Islet precursor cell (in vitro differentiated cells): Measurements from ENCODE around the gene NDUFB8.

ENCODE experiments used
- DNase-seq: peaks from one replicate; pipeline ENCODE4 v3.0.0-alpha.2; 2018

Gene NDUFB8

DNA sequence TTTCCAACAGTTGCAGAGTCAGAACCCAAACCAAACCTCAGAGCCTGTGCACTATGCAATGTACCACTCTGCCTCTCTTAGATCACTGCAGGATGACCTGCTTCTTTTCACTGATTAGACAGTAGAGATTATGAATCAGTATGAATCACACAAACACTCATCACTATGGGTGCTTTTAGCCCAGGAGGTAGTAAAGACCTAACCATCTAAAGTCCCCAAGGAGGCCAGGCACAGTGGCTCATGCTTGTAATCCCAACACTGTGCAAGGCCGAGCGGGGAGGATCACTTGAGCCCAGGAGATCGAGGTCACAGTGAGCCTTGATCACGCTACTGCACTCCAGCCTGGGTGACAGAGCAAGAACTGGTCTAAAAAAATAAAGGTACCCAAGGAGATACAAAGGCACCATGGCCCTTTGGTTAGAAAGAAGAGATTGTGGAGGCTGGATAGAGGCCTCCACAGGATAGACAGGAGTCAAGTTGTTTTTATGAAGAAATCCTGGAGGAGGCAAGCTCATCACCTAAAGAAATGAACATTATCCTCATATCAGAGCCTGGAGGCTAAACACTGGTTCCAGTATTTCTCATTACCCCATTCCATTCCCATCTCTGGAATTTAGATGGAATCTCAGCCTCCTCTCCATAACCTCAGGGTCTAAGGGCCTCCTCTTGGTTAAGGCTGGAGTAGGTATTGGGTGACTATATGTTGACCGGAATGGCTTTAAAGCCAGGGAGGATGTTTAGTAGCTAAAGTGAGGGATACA is 22.9 kb downstream of the NDUFB8 start:
- no peak for DNase-seq

GRCh38 chr10:100505164-100505563 is 24.5 kb downstream of the NDUFB8 start:
- no peak for DNase-seq

- no peak for DNase-seq
Observed at GRCh38 chr10:100504096-100504495, 25.6 kb downstream of the NDUFB8 start.

- DNase-seq = no peak
Observed at GRCh38 chr10:100502926-100503494, 26.7 kb downstream of the NDUFB8 start.

DNA sequence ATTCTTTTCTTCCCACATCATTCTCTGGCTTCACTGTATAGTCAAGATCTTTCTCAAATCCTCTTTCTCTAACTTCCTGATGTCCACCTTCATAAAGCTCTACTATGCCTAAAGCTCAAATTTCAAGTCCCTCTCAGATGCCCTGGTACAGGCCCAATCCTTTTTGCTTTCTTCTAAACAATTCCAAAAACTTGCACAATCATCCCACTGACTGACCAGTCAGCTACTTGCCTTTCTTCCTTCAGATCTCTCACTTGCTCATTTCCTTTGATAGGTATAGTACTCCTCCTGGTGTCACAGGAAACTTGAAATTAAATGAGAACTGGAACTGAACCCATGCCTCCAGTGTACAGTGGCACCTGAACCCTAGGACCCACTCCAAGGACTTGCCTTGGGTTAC is 28.2 kb downstream of the NDUFB8 start:
- DNase-seq = no peak

DNA sequence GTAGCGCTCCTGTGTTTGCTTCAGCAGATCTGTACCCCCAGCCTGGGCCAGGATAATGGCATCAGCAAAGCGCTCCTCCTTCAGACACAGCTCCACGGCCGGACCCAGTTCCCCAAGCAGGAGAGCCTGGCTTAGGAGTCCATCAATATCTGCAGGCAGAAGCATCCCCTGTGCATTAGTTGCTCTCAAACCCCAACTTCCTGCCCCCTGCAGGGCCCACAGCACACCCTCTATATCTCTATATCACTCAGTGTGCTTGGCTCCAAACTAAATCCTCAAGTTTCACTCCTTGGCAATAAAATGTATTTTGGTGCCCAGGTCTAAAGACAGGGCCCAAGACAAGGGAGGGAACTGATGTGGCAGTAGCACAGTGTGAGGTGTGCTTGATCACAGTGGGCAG is 31.6 kb downstream of the NDUFB8 start:
- DNase-seq = no peak

DNA sequence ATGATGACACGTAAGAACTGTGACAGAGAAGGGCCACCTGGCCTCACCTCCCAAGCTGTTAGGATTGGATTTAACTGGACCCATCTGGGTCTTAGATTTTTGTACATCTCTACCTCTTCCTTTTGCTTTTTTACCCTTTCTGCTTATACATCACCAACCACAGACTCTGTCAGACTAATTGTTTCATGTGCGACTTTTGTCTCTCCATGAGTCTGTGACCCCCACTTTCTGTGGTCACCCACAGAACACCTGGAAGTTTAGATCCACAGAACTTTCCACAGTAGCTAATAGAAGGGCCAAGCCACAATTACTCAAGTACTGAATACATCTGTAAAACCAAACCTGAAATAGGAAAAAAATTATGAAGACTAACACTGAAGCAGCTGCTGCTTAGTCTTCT is 33.1 kb downstream of the NDUFB8 start:
- no peak for DNase-seq

- no peak for DNase-seq
Observed at GRCh38 chr10:100490531-100490930, 39.1 kb downstream of the NDUFB8 start.

DNA sequence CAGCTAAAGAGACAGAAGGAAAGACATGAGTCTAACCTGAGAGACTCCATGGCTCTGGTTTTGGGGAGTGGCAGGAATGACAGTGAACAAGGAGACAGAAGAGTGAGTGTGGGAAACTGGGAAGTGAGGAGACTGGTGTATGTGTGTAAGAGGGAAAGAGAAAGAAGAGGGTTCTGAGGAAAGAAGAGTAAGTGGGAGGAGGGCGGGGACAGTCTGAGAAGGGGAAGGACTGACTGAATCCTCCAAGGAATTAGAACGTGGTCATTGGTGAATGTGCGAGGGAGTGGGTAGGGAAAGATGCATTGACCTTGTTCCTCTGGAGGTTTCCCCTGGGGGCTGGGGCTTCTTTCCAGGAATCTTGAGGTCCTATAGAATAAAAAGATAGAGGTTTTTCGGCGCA is 40.3 kb downstream of the NDUFB8 start:
- no peak for DNase-seq

GRCh38 chr10:100487529-100487928 is 42.1 kb downstream of the NDUFB8 start:
- DNase-seq = no peak

DNA sequence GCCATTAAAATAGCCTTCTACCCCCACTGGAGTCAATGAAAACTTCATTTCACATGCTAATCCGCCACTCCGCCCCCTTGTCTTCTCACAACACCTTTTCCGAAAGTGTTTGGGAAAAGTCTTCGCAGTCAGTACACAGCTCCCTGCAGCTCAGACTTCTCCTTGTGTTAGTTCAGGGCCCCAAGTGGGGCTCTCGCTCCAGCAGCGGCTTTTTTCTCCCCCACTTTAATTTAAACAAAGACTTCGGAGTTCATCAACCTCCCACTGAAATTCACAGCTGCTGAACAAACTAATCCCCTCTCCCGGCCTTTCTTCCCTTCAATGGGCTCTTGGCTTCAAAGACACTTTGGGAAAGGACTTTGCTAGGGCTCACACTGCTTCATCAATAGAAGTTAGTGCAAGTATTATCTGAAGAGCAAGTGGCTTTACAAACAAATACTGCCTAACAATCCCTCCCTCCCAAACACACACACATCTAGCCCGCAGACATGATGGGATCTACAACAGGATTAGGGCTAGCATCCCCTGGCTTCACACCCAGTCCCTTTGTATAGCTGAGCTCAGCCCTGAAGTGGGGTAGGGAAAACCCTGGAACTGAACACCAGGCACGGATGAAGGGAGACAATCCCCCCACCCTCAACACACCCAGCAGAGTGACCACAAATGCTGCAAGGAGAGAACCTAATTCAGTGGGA is 43.7 kb downstream of the NDUFB8 start:
- no peak for DNase-seq

- DNase-seq = no peak
Observed at GRCh38 chr10:100485366-100485765, 44.3 kb downstream of the NDUFB8 start.

GRCh38 chr10:100483876-100484666 is 45.6 kb downstream of the NDUFB8 start:
- no peak for DNase-seq

DNA sequence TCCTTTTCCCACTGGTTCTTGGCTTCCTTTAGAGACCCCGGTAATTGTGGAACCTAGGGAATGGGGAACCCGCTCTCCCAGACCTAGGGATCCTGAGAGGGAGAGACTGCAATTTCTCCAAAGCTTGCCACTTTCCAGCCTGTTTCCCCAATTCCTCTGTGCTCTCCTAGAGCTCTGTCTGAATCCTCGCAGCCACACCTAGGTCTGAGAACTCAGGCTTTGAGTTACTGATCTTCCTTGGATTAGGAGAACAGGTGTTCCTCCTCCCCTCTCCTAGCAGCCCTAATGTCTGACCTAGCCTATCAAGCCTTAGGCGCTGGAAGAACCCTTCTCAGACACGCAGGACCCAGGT is 46.9 kb downstream of the NDUFB8 start:
- DNase-seq = no peak

DNA sequence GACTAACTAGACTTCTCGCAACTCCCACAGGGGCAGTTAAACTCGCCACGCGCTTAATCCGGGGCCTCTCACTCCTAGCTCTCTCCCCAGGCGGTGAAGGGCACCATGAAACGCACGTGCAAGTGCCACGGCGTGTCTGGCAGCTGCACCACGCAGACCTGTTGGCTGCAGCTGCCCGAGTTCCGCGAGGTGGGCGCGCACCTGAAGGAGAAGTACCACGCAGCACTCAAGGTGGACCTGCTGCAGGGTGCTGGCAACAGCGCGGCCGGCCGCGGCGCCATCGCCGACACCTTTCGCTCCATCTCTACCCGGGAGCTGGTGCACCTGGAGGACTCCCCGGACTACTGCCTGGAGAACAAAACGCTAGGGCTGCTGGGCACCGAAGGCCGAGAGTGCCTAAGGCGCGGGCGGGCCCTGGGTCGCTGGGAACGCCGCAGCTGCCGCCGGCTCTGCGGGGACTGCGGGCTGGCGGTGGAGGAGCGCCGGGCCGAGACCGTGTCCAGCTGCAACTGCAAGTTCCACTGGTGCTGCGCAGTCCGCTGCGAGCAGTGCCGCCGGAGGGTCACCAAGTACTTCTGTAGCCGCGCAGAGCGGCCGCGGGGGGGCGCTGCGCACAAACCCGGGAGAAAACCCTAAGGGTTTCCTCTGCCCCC is 47.4 kb downstream of the NDUFB8 start:
- peak; percentile 86 for DNase-seq

GRCh38 chr10:100481462-100482081 is 48.1 kb downstream of the NDUFB8 start:
- peak; percentile 87 for DNase-seq

DNA sequence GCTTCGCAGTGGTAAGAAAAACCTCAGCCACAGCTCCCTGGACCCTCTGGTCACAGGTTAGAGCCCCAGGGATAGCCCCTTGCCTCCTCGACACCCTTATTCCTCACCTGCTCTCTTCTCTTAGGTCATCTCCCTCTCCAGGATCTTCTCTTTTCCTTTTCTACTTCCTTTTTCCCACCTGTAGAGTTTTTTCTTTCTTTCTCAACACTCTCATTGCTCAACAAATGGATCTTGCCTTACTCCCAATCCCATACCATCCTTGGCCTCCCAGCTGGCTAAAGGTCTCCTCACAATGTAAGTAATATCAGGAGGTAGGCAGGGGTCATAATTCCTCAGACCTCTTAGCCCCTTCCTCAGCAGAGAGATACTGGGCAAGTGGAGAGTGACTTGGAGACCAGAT is 49.7 kb downstream of the NDUFB8 start:
- no peak for DNase-seq

- DNase-seq = no peak
Observed at GRCh38 chr10:100479037-100479436, 50.6 kb downstream of the NDUFB8 start.

- no peak for DNase-seq
Observed at GRCh38 chr10:100477970-100478369, 51.7 kb downstream of the NDUFB8 start.
